HG03469 (cell line): ENCODE measurements around the gene CALML4.
"Not testable (repeated sequence)": the region's sequence is repeated elsewhere in the genome, so short reads cannot be mapped to it uniquely, and the experiment has no call there.

ENCODE experiments used
- ATAC-seq: cut with Tn5 transposase; IDR thresholded peaks from one replicate; pipeline ENCODE4 v1.9.1; 2021; ENCODE audit warnings: mild to moderate bottlenecking, moderate library complexity, moderate number of reproducible peaks; ENCODE audit not compliant: unreplicated experiment

Gene CALML4

GRCh38 chr15:68192804-68193486 is 12.2 kb downstream of the CALML4 start:
- ATAC-seq = no peak

GRCh38 chr15:68192117-68192516 is 13.0 kb downstream of the CALML4 start:
- no peak for ATAC-seq

- no peak for ATAC-seq
Observed at GRCh38 chr15:68191555-68191954, 13.6 kb downstream of the CALML4 start.

GRCh38 chr15:68190048-68190447 is 15.1 kb downstream of the CALML4 start:
- no peak for ATAC-seq

GRCh38 chr15:68188647-68189046 is 16.5 kb downstream of the CALML4 start:
- no peak for ATAC-seq

GRCh38 chr15:68187559-68187958 is 17.6 kb downstream of the CALML4 start:
- ATAC-seq = no peak

GRCh38 chr15:68186671-68187397 is 18.3 kb downstream of the CALML4 start:
- no peak for ATAC-seq

GRCh38 chr15:68184616-68185480 is 20.3 kb downstream of the CALML4 start:
- no peak for ATAC-seq

- ATAC-seq = no peak
Observed at GRCh38 chr15:68183616-68184315, 21.4 kb downstream of the CALML4 start.

- no peak for ATAC-seq
Observed at GRCh38 chr15:68177742-68178141, 27.4 kb downstream of the CALML4 start.

GRCh38 chr15:68176601-68177000 is 28.5 kb downstream of the CALML4 start:
- no peak for ATAC-seq

- no peak for ATAC-seq
Observed at GRCh38 chr15:68175526-68175925, 29.6 kb downstream of the CALML4 start.

- no peak for ATAC-seq
Observed at GRCh38 chr15:68173119-68173518, 32.0 kb downstream of the CALML4 start.

- ATAC-seq = not testable (repeated sequence)
Observed at GRCh38 chr15:68172037-68172436, 33.1 kb downstream of the CALML4 start.

GRCh38 chr15:68166847-68167246 is 38.3 kb downstream of the CALML4 start:
- no peak for ATAC-seq

- ATAC-seq = no peak
Observed at GRCh38 chr15:68163191-68163590, 41.9 kb downstream of the CALML4 start.

GRCh38 chr15:68158046-68158628 is 47.0 kb downstream of the CALML4 start:
- ATAC-seq = no peak

GRCh38 chr15:68157074-68157473 is 48.1 kb downstream of the CALML4 start:
- no peak for ATAC-seq

- ATAC-seq = no peak
Observed at GRCh38 chr15:68154923-68155559, 50.1 kb downstream of the CALML4 start.

GRCh38 chr15:68152342-68152741 is 52.8 kb downstream of the CALML4 start:
- no peak for ATAC-seq
